Panc1 (cell line): ENCODE data around the gene RNU11. TPM values are rescaled to one million over a fixed set of nuclear protein-coding genes. Genes with fewer than 3 reads are reported as not detected.
"Not testable (repeated sequence)": the region's sequence is repeated elsewhere in the genome, so short reads cannot be mapped to it uniquely, and the experiment has no call there.

Experiments used
- ATAC-seq: fragments of 200-7000 bp; cut with Tn5 transposase; 2 replicates; pipeline ENCODE4 v1.9.1; 2020; ENCODE audit warnings: mild to moderate bottlenecking, moderate library complexity
- BruUV-seq: library from RNA; stranded (reverse); fragments of 400-500 nt; replicated peaks from 2 replicates; lab custom pipeline; 2021; lab: Mats Ljungman, UMichigan
- CTCF ChIA-PET: fragments of 300-600 bp; sonication (Branson Sonifier 250); formaldehyde crosslinking; loops from one replicate; lab custom pipeline; 2022; ENCODE audit warnings: antibody characterized with exemption; lab: Charles Lee
- POLR2A ChIA-PET: fragments of 300-600 bp; sonication (Branson Sonifier 250); formaldehyde crosslinking; loops from one replicate; lab custom pipeline; 2022; ENCODE audit warnings: antibody characterized with exemption; lab: Charles Lee
- DNase-seq: peaks from one replicate; pipeline ENCODE4 v3.0.0-alpha.2; 2010; ENCODE audit warnings: low read depth, low spot score
- H3K27ac ChIP-seq: 2 replicates; pipeline ENCODE4 v1.5.1; 2011; ENCODE audit warnings: mild to moderate bottlenecking, low read length, inconsistent platforms
- H3K27me3 ChIP-seq: fragments of 200-500 bp; sonication (Bioruptor generic); 2 replicates; pipeline ENCODE4 v1.6.0; 2014; ENCODE audit warnings: low read length, inconsistent platforms; ENCODE audit not compliant: control insufficient read depth, insufficient read depth
- H3K36me3 ChIP-seq: fragments of 200-500 bp; sonication (Bioruptor generic); 2 replicates; pipeline ENCODE4 v1.5.1; 2014; ENCODE audit warnings: inconsistent platforms, mild to moderate bottlenecking, low read length, moderate library complexity; ENCODE audit not compliant: control insufficient read depth, insufficient read depth
- H3K4me1 ChIP-seq: 2 replicates; pipeline ENCODE4 v1.5.1; 2011; ENCODE audit warnings: inconsistent platforms, mild to moderate bottlenecking, low read length, moderate library complexity; ENCODE audit not compliant: control insufficient read depth, insufficient read depth
- H3K4me3 ChIP-seq, 2 experiments: 2 replicates each; pipeline ENCODE4 v1.5.1; 2011 to 2012; ENCODE audit warnings: low read depth in 2 of 2, low read length in 2 of 2, mild to moderate bottlenecking in 2 of 2, inconsistent platforms in 1 of 2, moderate library complexity in 1 of 2
- H3K9me3 ChIP-seq: fragments of 200-500 bp; sonication (Bioruptor generic); 2 replicates; pipeline ENCODE4 v1.5.1; 2014; ENCODE audit warnings: low read depth, mild to moderate bottlenecking, inconsistent platforms, low read length, moderate library complexity; ENCODE audit not compliant: control insufficient read depth, insufficient read depth
- CTCF ChIP-seq: fragments of 450-650 bp; IDR thresholded peaks from 2 replicates; pipeline ENCODE4 v1.5.1; 2017; ENCODE audit warnings: mild to moderate bottlenecking
- POLR2AphosphoS5 ChIP-seq: IDR thresholded peaks from 2 replicates; pipeline ENCODE4 v1.6.1; 2012; ENCODE audit warnings: mild to moderate bottlenecking, low read depth, low read length, moderate library complexity
- REST ChIP-seq, 2 experiments: IDR thresholded peaks; 2 replicates each; pipeline ENCODE4 v1.6.1; 2011 to 2012; ENCODE audit warnings: low read depth in 2 of 2, control low read depth in 1 of 2, low read length in 1 of 2, mild to moderate bottlenecking in 1 of 2, moderate library complexity in 1 of 2; ENCODE audit not compliant: insufficient read depth in 1 of 2
- SIN3A ChIP-seq: IDR thresholded peaks from 2 replicates; pipeline ENCODE4 v1.6.1; 2012; ENCODE audit warnings: low read depth, mild to moderate bottlenecking, low read length, moderate library complexity, borderline replicate concordance; ENCODE audit not compliant: insufficient read depth
- TCF7L2 ChIP-seq: IDR thresholded peaks from 2 replicates; pipeline ENCODE4 v1.6.1; 2011; ENCODE audit warnings: mild to moderate bottlenecking, low read depth, low read length, inconsistent platforms
- in situ Hi-C: cut with HindIII; loops from 2 replicates; pipeline ENCODE4 v1.10.0; 2016; ENCODE audit warnings: low sequenced_read_pairs, low pct_unique_long_range_greater_than_20kb
- intact Hi-C: fragments of 100-400 bp; cut with micrococcal nuclease; formaldehyde crosslinking; loops from one replicate; pipeline ENCODE4 v1.10.0; 2022; ENCODE audit not compliant: unreplicated experiment
- total RNA-seq: library from RNA; stranded (reverse); gene quantifications from one replicate; pipeline ENCODE4 v1.2.1, GENCODE V29; 2021; ENCODE audit not compliant: unreplicated experiment

The RNU11 gene
- total RNA-seq, 1 experiment from 2014 or later: not detected

DNA sequence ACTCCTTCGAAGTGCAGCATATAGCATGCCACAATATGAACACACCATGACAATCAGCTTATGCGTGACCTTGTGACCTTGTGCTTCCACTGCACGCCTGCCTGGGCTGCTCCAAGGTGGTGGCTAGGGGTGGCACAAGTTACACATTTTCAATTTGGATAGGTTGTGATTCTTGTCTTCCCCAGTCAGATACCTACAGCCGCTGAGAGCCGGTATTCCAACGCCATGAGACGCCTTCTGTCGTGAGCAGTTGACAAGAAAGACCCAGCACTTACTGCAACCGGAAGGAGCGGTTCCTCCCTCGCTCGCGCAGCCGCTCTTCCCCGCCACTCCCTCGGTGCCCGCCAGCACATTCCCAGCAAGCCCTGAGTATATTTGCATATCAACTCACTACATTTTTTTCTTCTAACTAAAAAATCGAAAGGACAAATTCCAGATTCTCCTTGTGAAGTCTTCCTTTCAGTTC lies 359 bp upstream of the RNU11 start:
- no peaks in the 10 kb centered on the region for H3K9me3 ChIP-seq
- ATAC-seq (peak; percentile 88), DNase-seq (peak; percentile 96)
- H3K4me3 ChIP-seq: peak overlapping the region; percentile 32 to 57
- peak overlapping the region; percentile 99 for H3K27ac ChIP-seq
- ChIA-PET CTCF (no interaction called here), POLR2A (interaction anchor here (0.6 to 1.4 kb wide), 6 partner anchors 20 to 692 kb away, joined by 3 to 12 read pairs (median 6); partner anchors contain the start of gene GMEB1)
- no peaks in the 10 kb centered on the region for H3K36me3 ChIP-seq
- intact Hi-C loops (loop anchor here (1.0 to 10.0 kb wide), 2 partner anchors 89 to 227 kb away; no protein-coding TSS in a partner anchor), in situ Hi-C loops (no loop called here)
- BruUV-seq: no TSS peak
- TF ChIP-seq REST (IDR thresholded peaks at IDR 0.05; ENCODE audit: insufficient read depth in 1 of 2, low read depth in 2 of 2, low read length in 1 of 2): no peak
- TF ChIP-seq TCF7L2: no peak
- TF ChIP-seq POLR2AphosphoS5: no peak
- no peak for TF ChIP-seq CTCF
- TF ChIP-seq SIN3A: no peak
- H3K27me3 ChIP-seq: no peaks in the 10 kb centered on the region
- H3K4me1 ChIP-seq: peaks cover 4% of the 10 kb centered on the region; the same call in 1 of the 2 replicates

DNA sequence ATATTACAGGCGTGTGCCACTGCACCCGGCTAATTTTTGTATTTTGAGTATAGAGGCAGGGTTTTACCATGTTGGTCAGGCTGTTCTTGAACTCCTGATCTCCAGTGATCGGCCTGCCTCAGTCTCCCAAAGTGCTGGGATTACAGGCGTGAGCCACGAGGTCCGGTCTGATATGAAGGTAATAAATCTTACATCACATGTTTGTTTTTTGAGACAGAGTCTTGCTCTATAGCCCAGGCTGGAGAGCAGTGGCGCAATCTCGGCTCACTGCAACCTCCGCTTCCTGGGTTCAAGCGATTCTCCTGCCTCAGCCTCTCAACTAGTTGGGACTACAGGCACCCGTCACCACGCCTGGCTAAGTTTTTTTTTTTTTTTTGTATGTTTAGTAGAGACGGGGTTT lies 4.7 kb downstream of the RNU11 start:
- H3K4me1 ChIP-seq, H3K27me3 ChIP-seq, H3K27ac ChIP-seq, H3K4me3 ChIP-seq, CTCF ChIA-PET, BruUV-seq, H3K36me3 ChIP-seq, DNase-seq, intact Hi-C loops, ATAC-seq, in situ Hi-C loops, H3K9me3 ChIP-seq: not testable (repeated sequence)
- POLR2A ChIA-PET: interaction anchor here (0.6 kb wide), 1 partner anchor 84 kb away, joined by 8 read pairs; the partner anchor contains the start of gene YTHDF2

GRCh38 chr1:28653870-28654269 lies 5.5 kb downstream of the RNU11 start:
- H3K36me3 ChIP-seq, in situ Hi-C loops, CTCF ChIA-PET, DNase-seq, H3K9me3 ChIP-seq, ATAC-seq, H3K27ac ChIP-seq, H3K4me3 ChIP-seq, intact Hi-C loops, BruUV-seq, H3K4me1 ChIP-seq, POLR2A ChIA-PET, H3K27me3 ChIP-seq: not testable (repeated sequence)
- peak; percentile 72; the same call in 1 of the 2 replicates for TF ChIP-seq CTCF

GRCh38 chr1:28655448-28656311 lies 7.3 kb downstream of the RNU11 start:
- DNase-seq, H3K27ac ChIP-seq, in situ Hi-C loops, H3K4me3 ChIP-seq, H3K27me3 ChIP-seq, H3K9me3 ChIP-seq, ATAC-seq, H3K36me3 ChIP-seq, intact Hi-C loops, BruUV-seq, H3K4me1 ChIP-seq, CTCF ChIA-PET: not testable (repeated sequence)
- POLR2A ChIA-PET: interaction anchor here (0.6 kb wide), 1 partner anchor 12 kb away, joined by 11 read pairs; no protein-coding TSS in a partner anchor
